ENCODE data around the gene CD63. TPM values are rescaled to one million over a fixed set of nuclear protein-coding genes. Genes with fewer than 3 reads are reported as not detected.
A peak's percentile ranks its signal among the peaks of the same experiment; 100 is the strongest.

The CD63 gene
- total and polyA plus RNA-seq, 12 donors = 796 to 2,350 (median 1,526) TPM

DNA sequence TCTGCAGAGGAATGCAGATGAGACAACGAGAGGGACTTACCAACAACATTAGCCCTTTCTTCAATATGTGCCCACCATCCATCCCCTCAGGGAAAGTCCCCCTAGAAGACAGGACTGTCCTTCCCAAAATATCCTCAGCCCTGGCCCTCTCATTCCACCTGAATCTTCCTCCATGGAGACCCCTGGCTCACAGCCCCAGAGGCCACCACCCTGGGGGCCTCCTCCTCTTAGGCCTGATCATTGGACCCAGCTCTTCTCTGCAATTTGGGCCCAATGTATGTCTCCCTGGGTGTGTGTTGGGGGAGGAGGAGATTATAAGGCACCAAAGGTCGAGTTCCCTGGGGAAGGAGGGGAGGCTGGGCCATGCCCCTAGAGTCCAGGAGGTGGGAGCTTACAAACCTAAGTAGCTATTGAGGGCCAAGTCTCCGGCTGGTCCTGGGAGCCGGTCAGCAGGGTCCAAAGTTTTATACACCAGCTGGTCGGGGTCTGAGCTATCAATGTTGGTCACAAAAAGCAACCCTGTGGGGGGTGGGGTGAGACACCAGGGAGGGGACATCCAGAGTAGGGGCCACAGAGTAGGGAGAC is 29.2 kb downstream of the CD63 start:
- no peak overlapping the region for H3K27ac ChIP-seq

DNA sequence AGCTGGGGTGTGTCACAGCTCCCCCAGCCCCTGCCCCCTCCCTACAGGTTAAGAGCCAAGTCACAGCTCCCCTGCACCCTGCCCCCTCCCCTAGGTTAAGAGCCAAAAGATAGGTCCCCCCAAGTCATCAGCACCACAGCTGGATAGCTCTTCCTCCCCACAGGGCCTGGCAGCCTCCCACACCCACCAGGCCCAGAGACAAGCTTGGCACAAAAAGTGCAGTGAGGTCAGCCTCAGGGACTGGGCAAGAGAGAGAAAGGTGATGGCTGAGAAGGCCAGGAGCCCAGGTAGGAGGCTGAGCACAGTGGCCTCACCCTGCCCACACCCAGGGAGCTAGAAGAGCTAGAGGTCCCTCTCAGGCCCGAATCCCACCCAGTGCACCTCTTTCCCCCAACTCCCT is 29.8 kb downstream of the CD63 start:
- H3K27me3 ChIP-seq = no peaks in the 10 kb centered on the region
- no peak for TF ChIP-seq POLR2A (IDR thresholded peaks at IDR 0.05)
- TF ChIP-seq, protein P1, sequence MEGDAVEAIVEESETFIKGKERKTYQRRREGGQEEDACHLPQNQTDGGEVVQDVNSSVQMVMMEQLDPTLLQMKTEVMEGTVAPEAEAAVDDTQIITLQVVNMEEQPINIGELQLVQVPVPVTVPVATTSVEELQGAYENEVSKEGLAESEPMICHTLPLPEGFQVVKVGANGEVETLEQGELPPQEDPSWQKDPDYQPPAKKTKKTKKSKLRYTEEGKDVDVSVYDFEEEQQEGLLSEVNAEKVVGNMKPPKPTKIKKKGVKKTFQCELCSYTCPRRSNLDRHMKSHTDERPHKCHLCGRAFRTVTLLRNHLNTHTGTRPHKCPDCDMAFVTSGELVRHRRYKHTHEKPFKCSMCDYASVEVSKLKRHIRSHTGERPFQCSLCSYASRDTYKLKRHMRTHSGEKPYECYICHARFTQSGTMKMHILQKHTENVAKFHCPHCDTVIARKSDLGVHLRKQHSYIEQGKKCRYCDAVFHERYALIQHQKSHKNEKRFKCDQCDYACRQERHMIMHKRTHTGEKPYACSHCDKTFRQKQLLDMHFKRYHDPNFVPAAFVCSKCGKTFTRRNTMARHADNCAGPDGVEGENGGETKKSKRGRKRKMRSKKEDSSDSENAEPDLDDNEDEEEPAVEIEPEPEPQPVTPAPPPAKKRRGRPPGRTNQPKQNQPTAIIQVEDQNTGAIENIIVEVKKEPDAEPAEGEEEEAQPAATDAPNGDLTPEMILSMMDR (IDR thresholded peaks at IDR 0.05) = no peak
- no peak overlapping the region for H3K4me3 ChIP-seq
- 80 to 100% (median 84%) methylated on average over 1 of the region's 1 CpG for WGBS, 4 donors
- H3K4me1 ChIP-seq (replicated peaks in 1 of 2) = no peaks in the 10 kb centered on the region
- H3K27ac ChIP-seq = no peak overlapping the region
- intact Hi-C loops (cut with DNase I) = no loop called here
- H3K9me3 ChIP-seq (replicated peaks in 1 of 3) = no peaks in the 10 kb centered on the region
- peak in 1 of 7 donors; percentile 9 for DNase-seq
- H3K36me3 ChIP-seq (replicated peaks in 1 of 2) = no peaks in the 10 kb centered on the region

More for the DNA sequence above, 29.2 kb downstream of the CD63 start:
- peak in 1 of 7 donors; percentile 0 for DNase-seq
- Histone ChIP-seq H3K27me3 (no peaks in the 10 kb centered on the region), H3K36me3 (replicated peaks in 1 of 2) (no peaks in the 10 kb centered on the region), H3K9me3 (replicated peaks in 1 of 3) (no peaks in the 10 kb centered on the region), H3K4me1 (replicated peaks in 1 of 2) (no peaks in the 10 kb centered on the region), H3K4me3 (no peak overlapping the region)
- WGBS, 4 donors = 83 to 88% (median 85%) methylated on average over 5 of the region's 5 CpGs
- TF ChIP-seq POLR2A (IDR thresholded peaks at IDR 0.05) = no peak
- TF ChIP-seq, protein P1 (IDR thresholded peaks at IDR 0.05) = no peak
- intact Hi-C loops (cut with DNase I) = no loop called here

DNA sequence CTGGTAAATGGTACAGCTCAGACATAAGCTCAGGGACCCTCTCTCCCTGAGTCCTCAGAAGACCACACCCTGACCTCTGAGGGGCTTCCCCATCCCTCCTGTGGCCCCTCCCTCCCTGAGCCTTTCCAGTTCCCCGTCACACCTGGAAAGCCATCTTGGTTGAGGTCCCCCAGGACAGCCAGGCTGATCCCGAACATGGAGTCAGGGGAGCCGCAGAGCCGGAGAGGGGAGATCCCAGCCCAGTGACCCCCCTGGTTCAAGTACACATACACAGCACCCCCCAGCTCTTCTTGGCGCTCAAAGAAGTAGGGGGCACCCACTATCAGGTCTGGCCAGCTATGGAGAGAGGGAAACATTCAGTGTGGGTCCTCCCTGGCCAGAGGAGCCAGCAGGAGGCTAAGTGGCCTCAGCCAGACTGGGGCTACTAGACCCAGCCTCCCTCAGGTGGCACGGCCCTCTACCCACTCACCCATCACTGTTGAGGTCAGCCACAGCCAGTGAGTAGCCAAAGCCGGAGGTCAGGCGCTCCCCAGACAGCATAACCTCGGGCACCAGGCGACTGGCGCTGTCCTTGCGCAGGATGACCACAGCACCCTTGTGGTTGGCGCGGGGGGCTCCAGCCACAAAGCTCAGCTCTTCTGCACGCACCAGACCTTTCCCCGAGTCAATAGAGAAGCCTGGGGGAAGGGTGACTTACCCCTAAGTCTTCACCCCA is 30.4 kb downstream of the CD63 start:
- intact Hi-C loops (cut with DNase I) = no loop called here
- no peaks in the 10 kb centered on the region for H3K27me3 ChIP-seq
- no peaks in the 10 kb centered on the region for H3K36me3 ChIP-seq (replicated peaks in 1 of 2)
- H3K4me1 ChIP-seq (replicated peaks in 1 of 2) = no peaks in the 10 kb centered on the region
- H3K27ac ChIP-seq = no peak overlapping the region
- TF ChIP-seq POLR2A (IDR thresholded peaks at IDR 0.05) = no peak
- TF ChIP-seq, protein P1 (IDR thresholded peaks at IDR 0.05) = no peak
- DNase-seq = peak in 1 of 7 donors; percentile 10
- no peak overlapping the region for H3K4me3 ChIP-seq
- WGBS, 4 donors = 82 to 100% (median 93%) methylated on average over 5 to 16 of the region's 16 CpGs
- H3K9me3 ChIP-seq (replicated peaks in 1 of 3) = no peaks in the 10 kb centered on the region

DNA sequence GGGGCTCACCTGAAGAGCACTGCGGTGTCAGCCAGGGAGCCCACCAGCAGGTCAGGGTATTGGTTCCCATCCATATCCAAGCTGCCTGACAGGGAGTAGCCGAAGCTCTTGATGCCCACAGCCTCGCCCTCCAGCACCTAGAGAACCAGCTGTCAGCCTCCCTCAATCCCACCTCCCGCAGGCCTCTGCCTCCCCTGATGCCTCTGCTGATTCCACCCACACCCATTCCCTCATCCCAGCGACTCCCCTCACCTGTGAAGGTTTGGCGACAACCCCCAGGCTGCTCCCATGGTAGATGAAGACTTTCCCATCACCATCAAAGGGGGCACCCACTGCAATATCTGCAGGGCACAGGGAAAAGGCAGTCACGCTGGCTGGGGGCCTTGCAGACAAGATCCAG is 31.1 kb downstream of the CD63 start:
- H3K9me3 ChIP-seq (replicated peaks in 1 of 3) = no peaks in the 10 kb centered on the region
- no peaks in the 10 kb centered on the region for H3K36me3 ChIP-seq (replicated peaks in 1 of 2)
- 89 to 92% (median 90%) methylated on average over 6 to 7 of the region's 7 CpGs for WGBS, 4 donors
- no peak overlapping the region for H3K27ac ChIP-seq
- intact Hi-C loops (cut with DNase I) = no loop called here
- no peak overlapping the region for H3K4me3 ChIP-seq
- peak in 1 of 7 donors; percentile 5 for DNase-seq
- H3K27me3 ChIP-seq = no peaks in the 10 kb centered on the region
- no peaks in the 10 kb centered on the region for H3K4me1 ChIP-seq (replicated peaks in 1 of 2)
- no peak for TF ChIP-seq POLR2A (IDR thresholded peaks at IDR 0.05)
- TF ChIP-seq, protein P1 (IDR thresholded peaks at IDR 0.05) = no peak

Measured in adrenal gland (tissue), 12 donors.